Sigmoid colon (tissue), 7 donors: ENCODE data around the gene CNDP2. TPM values are rescaled to one million over a fixed set of nuclear protein-coding genes. Genes with fewer than 3 reads are reported as not detected.
"Not testable (repeated sequence)": the region's sequence is repeated elsewhere in the genome, so short reads cannot be mapped to it uniquely, and the experiment has no call there.

Experiments used
- DNase-seq: peaks from one replicate; pipeline ENCODE4 v3.0.0-alpha.2; 2019
- H3K27ac ChIP-seq, 4 donors: fragments of 200-600 bp; sonication (generic); one replicate each; pipeline ENCODE4 v1.5.1; 2016 to 2019; ENCODE audit warnings: mild to moderate bottlenecking in 1 of 4
- H3K27me3 ChIP-seq, 3 donors: fragments of 200-600 bp; sonication (generic); one replicate each; pipeline ENCODE4 v1.5.1; 2019; ENCODE audit warnings: mild to moderate bottlenecking in 1 of 3
- H3K36me3 ChIP-seq, 4 donors: fragments of 200-600 bp; sonication (generic); one replicate each; pipeline ENCODE4 v1.5.1; 2016 to 2019
- H3K4me1 ChIP-seq, 4 donors: fragments of 200-600 bp; sonication (generic); one replicate each; pipeline ENCODE4 v1.5.1; 2017 to 2019
- H3K4me3 ChIP-seq, 4 donors: fragments of 200-600 bp; sonication (generic); one replicate each; pipeline ENCODE4 v1.5.1; 2017 to 2019; ENCODE audit warnings: mild to moderate bottlenecking in 2 of 4, moderate library complexity in 1 of 4
- H3K9me3 ChIP-seq, 4 donors: fragments of 200-600 bp in 3 of 4; sonication (generic) in 3 of 4; one replicate each; pipeline versions ENCODE4 v1.5.1 to v1.6.1; 2013 to 2019
- EP300 ChIP-seq, 4 donors: sonication (generic); formaldehyde crosslinking; IDR thresholded peaks; one replicate each; pipeline ENCODE4 v1.6.1; 2017; ENCODE audit warnings: antibody characterized with exemption in 4 of 4
- POLR2A ChIP-seq, 2 donors: fragments of 450-650 bp; IDR thresholded peaks; one replicate each; pipeline ENCODE4 v1.6.1; 2016; ENCODE audit warnings: antibody characterized with exemption in 2 of 2, mild to moderate bottlenecking in 2 of 2, moderate library complexity in 2 of 2
- POLR2AphosphoS5 ChIP-seq, 4 donors: sonication (generic); formaldehyde crosslinking; IDR thresholded peaks; one replicate each; pipeline ENCODE4 v1.6.1; 2017; ENCODE audit warnings: antibody characterized with exemption in 4 of 4
- WGBS, 2 donors: extraction: QIAGEN DNeasy Blood & Tissue Kit; methylation state at CpG; one replicate each; pipeline ENCODE4 v1.1.7; 2013; 5-methylcytosine and 5-hydroxymethylcytosine counted together
- intact Hi-C: fragments of 100-400 bp; cut with DNase I; formaldehyde crosslinking; loops from one replicate; pipeline ENCODE4 v1.15.1; 2023
- polyA plus RNA-seq, 3 donors: library from polyadenylated mRNA; stranded (reverse); fragments of 200-250 nt; gene quantifications; one replicate each; pipeline ENCODE4 v1.2.3, GENCODE V29; 2013
- total RNA-seq, 4 donors: library from RNA; depleted of rRNA; stranded (reverse); fragments of >200 nt; gene quantifications; one replicate each; pipeline ENCODE4 v1.1.0, GENCODE V29; 2016
- TF ChIP-seq, protein P1 (sequence below), 4 experiments: fragments of 450-650 bp in 3 of 4; fragments of 200-600 bp in 1 of 4; IDR thresholded peaks; one replicate each; pipeline ENCODE4 v1.5.1; 2016 to 2019; ENCODE audit warnings: antibody characterized with exemption in 4 of 4, mild to moderate bottlenecking in 3 of 4, moderate library complexity in 2 of 4
- donor health status: healthy with polysubstance abuse.
- donor health status: Bipolar disorder and iron deficiency.
- donor health status: healthy.

CNDP2 gene
- total and polyA plus RNA-seq, 7 donors, result 29.3 to 179 (median 53.5) TPM

DNA sequence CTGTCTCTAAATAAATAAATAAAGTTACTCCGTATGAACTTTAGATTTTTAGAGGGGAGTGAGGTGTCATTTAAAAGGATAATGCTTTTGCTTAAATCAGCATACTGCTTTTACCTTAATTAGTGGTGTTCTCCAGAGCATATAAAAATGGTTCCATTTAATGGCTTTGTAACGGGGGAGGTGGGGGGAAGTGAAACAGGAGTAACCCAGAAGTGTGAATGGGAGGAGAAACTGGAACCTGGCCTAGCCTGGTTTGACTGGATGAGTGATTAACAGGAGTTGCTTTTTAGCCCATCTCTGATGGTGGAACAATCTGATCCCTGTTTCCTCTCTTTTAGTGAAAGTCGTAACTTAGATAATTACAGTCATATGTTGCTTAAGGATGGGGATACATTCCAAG is 1.6 kb downstream of the CNDP2 start:
- WGBS, 2 donors, result 60 to 64% methylated on average over 3 of the region's 3 CpGs
- intact Hi-C loops, result loop anchor here (2.0 to 5.0 kb wide), 3 partner anchors 99 to 300 kb away; partner anchors contain the start of gene ZNF407
- Histone ChIP-seq H3K4me1 (peaks cover 0 to 18% (median 9%) of the 10 kb centered on the region in 4 donors), H3K36me3 (peaks cover 0 to 19% (median 11%) of the 10 kb centered on the region in 4 donors), H3K9me3 (no peaks in the 10 kb centered on the region), H3K27me3 (no peaks in the 10 kb centered on the region), H3K4me3 (no peak overlapping the region), H3K27ac (no peak overlapping the region)
- TF ChIP-seq, protein P1, sequence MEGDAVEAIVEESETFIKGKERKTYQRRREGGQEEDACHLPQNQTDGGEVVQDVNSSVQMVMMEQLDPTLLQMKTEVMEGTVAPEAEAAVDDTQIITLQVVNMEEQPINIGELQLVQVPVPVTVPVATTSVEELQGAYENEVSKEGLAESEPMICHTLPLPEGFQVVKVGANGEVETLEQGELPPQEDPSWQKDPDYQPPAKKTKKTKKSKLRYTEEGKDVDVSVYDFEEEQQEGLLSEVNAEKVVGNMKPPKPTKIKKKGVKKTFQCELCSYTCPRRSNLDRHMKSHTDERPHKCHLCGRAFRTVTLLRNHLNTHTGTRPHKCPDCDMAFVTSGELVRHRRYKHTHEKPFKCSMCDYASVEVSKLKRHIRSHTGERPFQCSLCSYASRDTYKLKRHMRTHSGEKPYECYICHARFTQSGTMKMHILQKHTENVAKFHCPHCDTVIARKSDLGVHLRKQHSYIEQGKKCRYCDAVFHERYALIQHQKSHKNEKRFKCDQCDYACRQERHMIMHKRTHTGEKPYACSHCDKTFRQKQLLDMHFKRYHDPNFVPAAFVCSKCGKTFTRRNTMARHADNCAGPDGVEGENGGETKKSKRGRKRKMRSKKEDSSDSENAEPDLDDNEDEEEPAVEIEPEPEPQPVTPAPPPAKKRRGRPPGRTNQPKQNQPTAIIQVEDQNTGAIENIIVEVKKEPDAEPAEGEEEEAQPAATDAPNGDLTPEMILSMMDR (IDR thresholded peaks at IDR 0.05), result no peak
- TF ChIP-seq POLR2A (IDR thresholded peaks at IDR 0.05), result no peak
- TF ChIP-seq EP300 (IDR thresholded peaks at IDR 0.05), result no peak
- DNase-seq, result no peak

DNA sequence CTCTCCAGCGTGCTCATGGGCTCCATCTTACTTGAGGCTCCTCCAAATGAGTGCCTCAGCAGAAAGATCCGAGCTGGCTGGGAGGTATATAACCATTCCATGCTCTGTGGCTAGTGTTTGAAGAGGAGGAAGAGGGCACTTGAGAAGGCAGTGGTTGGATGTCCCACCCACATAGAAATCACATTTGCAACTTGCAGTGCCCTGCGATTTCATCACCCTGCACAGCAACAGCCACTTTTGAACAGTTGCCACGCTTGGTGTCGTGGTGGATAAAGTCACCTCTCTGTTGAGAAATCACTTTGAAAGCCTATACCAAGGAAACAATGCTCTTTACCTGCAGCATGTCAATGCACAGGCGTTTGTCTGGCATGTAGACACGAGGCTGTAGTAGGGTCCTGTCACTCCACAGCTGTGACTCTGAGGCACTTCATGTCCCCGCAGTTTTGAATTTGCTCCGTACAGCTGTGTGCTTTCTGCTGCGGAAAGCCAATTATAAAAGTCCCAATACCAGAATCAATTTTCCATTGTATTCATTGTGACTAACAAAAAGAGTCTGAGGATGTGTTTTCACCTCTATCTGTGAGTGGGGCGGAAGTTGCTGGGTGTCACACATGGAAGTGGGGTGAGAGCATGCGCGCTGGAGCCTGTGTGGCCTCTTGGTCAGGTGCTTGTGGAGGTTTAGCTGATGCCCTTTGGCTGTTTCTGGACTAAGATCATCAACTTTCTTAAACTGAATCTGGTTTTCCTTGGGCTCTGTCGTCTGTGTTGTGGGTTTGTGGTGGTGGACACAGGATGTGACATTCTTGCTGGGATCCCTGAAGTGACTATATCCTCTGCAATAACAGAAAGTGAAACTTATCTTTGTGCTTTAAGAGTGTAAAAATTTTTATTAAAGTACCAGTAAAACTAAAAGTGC is 2.8 kb downstream of the CNDP2 start:
- Histone ChIP-seq H3K36me3 (peaks cover 0 to 31% (median 14%) of the 10 kb centered on the region in 4 donors), H3K9me3 (no peaks in the 10 kb centered on the region), H3K4me3 (peak overlapping the region in 1 of 4 donors; percentile 13), H3K27me3 (no peaks in the 10 kb centered on the region), H3K4me1 (peaks cover 0 to 18% (median 9%) of the 10 kb centered on the region in 4 donors), H3K27ac (peak overlapping the region; percentile 30 to 60 (median 44))
- WGBS, 2 donors, result 62 to 75% methylated on average over 14 of the region's 14 CpGs
- intact Hi-C loops, result loop anchor here (5.0 kb wide), 1 partner anchor 302 kb away; no protein-coding TSS in a partner anchor
- peak; percentile 59 for DNase-seq
- TF ChIP-seq POLR2AphosphoS5 (IDR thresholded peaks at IDR 0.05) (no peak), POLR2A (IDR thresholded peaks at IDR 0.05) (no peak), EP300 (IDR thresholded peaks at IDR 0.05) (no peak)
- TF ChIP-seq, protein P1 (IDR thresholded peaks at IDR 0.05), result no peak

DNA sequence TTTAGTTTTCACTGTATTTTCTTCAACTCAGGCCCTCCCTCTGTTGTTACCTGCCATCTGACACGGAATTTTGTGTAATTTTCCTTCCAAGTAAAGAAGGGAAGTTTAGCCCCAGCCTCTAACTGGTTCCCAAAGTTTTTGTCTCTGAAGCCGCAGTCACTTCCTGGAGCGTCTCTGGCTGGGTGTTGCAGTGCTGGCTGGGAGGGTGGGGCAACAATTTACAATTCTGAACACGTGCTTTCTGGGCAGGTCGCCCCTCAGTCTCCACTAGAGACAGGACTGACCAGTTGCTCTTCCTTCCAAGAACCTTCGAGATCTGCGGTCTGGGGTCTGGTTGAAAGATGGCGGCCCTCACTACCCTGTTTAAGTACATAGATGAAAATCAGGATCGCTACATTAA is 3.5 kb downstream of the CNDP2 start:
- DNase-seq, result peak; percentile 73
- 14 to 26% methylated on average over 9 of the region's 9 CpGs for WGBS, 2 donors
- Histone ChIP-seq H3K4me3 (peak overlapping the region in 1 of 4 donors; percentile 13), H3K27ac (peak overlapping the region; percentile 30 to 60 (median 44)), H3K27me3 (no peaks in the 10 kb centered on the region), H3K9me3 (no peaks in the 10 kb centered on the region), H3K36me3 (peaks cover 0 to 36% (median 17%) of the 10 kb centered on the region in 4 donors), H3K4me1 (peaks cover 0 to 18% (median 9%) of the 10 kb centered on the region in 4 donors)
- intact Hi-C loops, result loop anchor here (5.0 kb wide), 1 partner anchor 302 kb away; no protein-coding TSS in a partner anchor
- TF ChIP-seq POLR2AphosphoS5 (IDR thresholded peaks at IDR 0.05) (peak in 3 of 4 donors; percentile 8 to 28 (median 19)), EP300 (IDR thresholded peaks at IDR 0.05) (no peak)

DNA sequence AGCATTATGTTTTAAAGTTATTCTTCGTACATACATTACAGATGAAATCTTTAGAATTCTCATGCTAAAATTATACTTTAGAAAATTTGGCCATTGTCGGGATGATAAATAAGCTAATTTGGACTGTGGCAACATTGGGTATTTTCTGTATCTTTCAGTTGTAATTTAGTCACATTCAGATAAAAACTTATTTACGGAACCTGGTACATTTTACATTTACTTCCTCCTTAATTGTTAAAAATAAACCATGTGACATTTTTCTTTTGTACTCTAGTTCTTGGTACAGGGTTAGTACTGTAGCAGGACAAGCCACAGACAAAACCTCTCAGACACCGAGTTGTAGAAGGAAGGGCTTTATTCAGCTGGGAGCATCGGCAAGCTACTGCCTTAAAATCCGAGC is 4.2 kb downstream of the CNDP2 start:
- TF ChIP-seq EP300 (IDR thresholded peaks at IDR 0.05) (no peak), POLR2AphosphoS5 (IDR thresholded peaks at IDR 0.05) (no peak), POLR2A (IDR thresholded peaks at IDR 0.05) (no peak)
- TF ChIP-seq, protein P1 (IDR thresholded peaks at IDR 0.05), result no peak
- intact Hi-C loops, result no loop called here
- H3K27ac ChIP-seq, result peak overlapping the region in 1 of 4 donors; percentile 39
- WGBS, 2 donors, result 60 to 64% methylated on average over 6 of the region's 6 CpGs
- peaks cover 0 to 14% (median 9%) of the 10 kb centered on the region in 4 donors for H3K4me1 ChIP-seq
- DNase-seq, result no peak
- H3K9me3 ChIP-seq, result no peaks in the 10 kb centered on the region
- H3K36me3 ChIP-seq, result peaks cover 0 to 36% (median 19%) of the 10 kb centered on the region in 4 donors
- no peaks in the 10 kb centered on the region for H3K27me3 ChIP-seq
- H3K4me3 ChIP-seq, result peak overlapping the region in 1 of 4 donors; percentile 13

DNA sequence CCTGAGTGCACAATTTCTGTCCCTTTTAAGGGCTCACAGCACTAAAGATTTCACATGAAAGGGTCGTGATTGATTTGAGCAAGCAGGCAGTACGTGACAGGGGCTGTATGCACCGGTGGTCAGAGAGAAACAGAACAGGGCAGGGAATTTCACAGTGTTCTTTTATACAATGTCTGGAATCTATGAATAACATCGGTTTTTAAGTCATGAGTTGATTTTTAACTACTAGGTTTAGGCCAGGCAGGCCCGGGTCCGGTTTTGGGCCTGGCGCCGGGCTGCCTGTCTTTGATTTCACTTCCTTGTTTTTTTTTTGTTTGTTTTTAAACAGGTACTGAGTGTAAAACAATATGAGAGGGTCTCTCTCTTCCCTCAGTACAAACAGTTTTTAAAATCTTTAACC is 4.6 kb downstream of the CNDP2 start:
- Histone ChIP-seq H3K36me3 (peaks cover 0 to 38% (median 19%) of the 10 kb centered on the region in 4 donors), H3K4me3 (peak overlapping the region in 1 of 4 donors; percentile 13), H3K4me1 (peaks cover 0 to 12% (median 9%) of the 10 kb centered on the region in 4 donors), H3K27ac (peak overlapping the region in 1 of 4 donors; percentile 13)
- H3K9me3 ChIP-seq, DNase-seq, intact Hi-C loops, H3K27me3 ChIP-seq: not testable (repeated sequence)
- WGBS, 2 donors, result 58 to 62% methylated on average over 8 of the region's 8 CpGs
